WTC11 (cell line): ENCODE data around the gene PAQR8.

ENCODE experiments used
- ATF2 ChIP-seq: sonication (generic); formaldehyde crosslinking; IDR thresholded peaks from 2 replicates; pipeline ENCODE4 v1.8.1; 2022; ENCODE audit warnings: low read depth, missing genetic modification reagents, borderline replicate concordance
- CTCF ChIP-seq: fragments of 200-600 bp; IDR thresholded peaks from 2 replicates; pipeline ENCODE4 v1.8.0; 2022; ENCODE audit warnings: antibody characterized with exemption
- E2F4 ChIP-seq: sonication (generic); formaldehyde crosslinking; IDR thresholded peaks from 2 replicates; pipeline ENCODE4 v1.8.1; 2022; ENCODE audit warnings: low read depth, mild to moderate bottlenecking, moderate library complexity, missing genetic modification reagents, borderline replicate concordance
- HMGXB4 ChIP-seq: sonication (generic); formaldehyde crosslinking; IDR thresholded peaks from 2 replicates; pipeline ENCODE4 v1.8.1; 2023; ENCODE audit warnings: mild to moderate bottlenecking, moderate library complexity, missing genetic modification reagents
- JAZF1 ChIP-seq: fragments of 250-450 bp; sonication (Bioruptor Pico); IDR thresholded peaks from 2 replicates; pipeline ENCODE4 v1.9.0; 2021; ENCODE audit warnings: moderate library complexity, mild to moderate bottlenecking, inconsistent platforms
- KAT7 ChIP-seq: sonication (generic); formaldehyde crosslinking; IDR thresholded peaks from 2 replicates; pipeline ENCODE4 v1.8.1; 2023; ENCODE audit warnings: missing genetic modification reagents, mild to moderate bottlenecking, borderline replicate concordance
- MAX ChIP-seq: sonication (generic); formaldehyde crosslinking; IDR thresholded peaks from 2 replicates; pipeline ENCODE4 v1.8.0; 2022; ENCODE audit warnings: mild to moderate bottlenecking, missing genetic modification reagents
- RELA ChIP-seq: sonication (generic); formaldehyde crosslinking; IDR thresholded peaks from 2 replicates; pipeline ENCODE4 v1.8.1; 2022; ENCODE audit warnings: missing genetic modification reagents, mild to moderate bottlenecking, borderline replicate concordance
- TEAD4 ChIP-seq: sonication (generic); formaldehyde crosslinking; IDR thresholded peaks from 2 replicates; pipeline ENCODE4 v1.8.0; 2022; ENCODE audit warnings: mild to moderate bottlenecking, missing genetic modification reagents
- USF1 ChIP-seq: sonication (generic); formaldehyde crosslinking; IDR thresholded peaks from 2 replicates; pipeline ENCODE4 v1.8.0; 2022; ENCODE audit warnings: mild to moderate bottlenecking, missing genetic modification reagents

GRCh38 chr6:52389626-52390360, 27.8 kb downstream of the PAQR8 start:
- TF ChIP-seq CTCF (no peak), KAT7 (no peak), E2F4 (CRISPR knock-in tag) (no peak), JAZF1 (no peak), RELA (CRISPR knock-in tag) (no peak), HMGXB4 (CRISPR knock-in tag) (no peak), TEAD4 (CRISPR knock-in tag) (no peak), USF1 (CRISPR knock-in tag) (no peak), ATF2 (no peak), MAX (CRISPR knock-in tag) (no peak)
